ENCODE measurements around the gene MYRFL. TPM values are rescaled to one million over a fixed set of nuclear protein-coding genes. Genes with fewer than 3 reads are reported as not detected.

Gene MYRFL
- total RNA-seq, 1 donor from 2014 or later: not detected

GRCh38 chr12:69896653-69897381 is 71.8 kb downstream of the MYRFL start:
- intact Hi-C loops (cut with micrococcal nuclease): no loop called here

- intact Hi-C loops (cut with micrococcal nuclease): no loop called here
Measured at GRCh38 chr12:69897744-69898143, 72.7 kb downstream of the MYRFL start.

- intact Hi-C loops (cut with micrococcal nuclease): no loop called here
Measured at GRCh38 chr12:69898236-69898635, 73.2 kb downstream of the MYRFL start.

- intact Hi-C loops (cut with micrococcal nuclease): loop anchor here (1.0 to 5.0 kb wide), 2 partner anchors 677 to 822 kb away; no protein-coding TSS in a partner anchor
Measured at GRCh38 chr12:69900720-69901131, 75.7 kb downstream of the MYRFL start.

GRCh38 chr12:69901221-69901905 is 76.3 kb downstream of the MYRFL start:
- intact Hi-C loops (cut with micrococcal nuclease): loop anchor here (5.0 kb wide), 1 partner anchor 821 kb away; no protein-coding TSS in a partner anchor

GRCh38 chr12:69903548-69903947 is 78.5 kb downstream of the MYRFL start:
- intact Hi-C loops (cut with micrococcal nuclease): loop anchor here (5.0 kb wide), 1 partner anchor 819 kb away; no protein-coding TSS in a partner anchor

GRCh38 chr12:69904777-69905176 is 79.8 kb downstream of the MYRFL start:
- intact Hi-C loops (cut with micrococcal nuclease): loop anchor here (5.0 kb wide), 1 partner anchor 818 kb away; no protein-coding TSS in a partner anchor

- intact Hi-C loops (cut with micrococcal nuclease): no loop called here
Measured at GRCh38 chr12:69905801-69906200, 80.8 kb downstream of the MYRFL start.

- intact Hi-C loops (cut with micrococcal nuclease): no loop called here
Measured at GRCh38 chr12:69906411-69907216, 81.6 kb downstream of the MYRFL start.

- intact Hi-C loops (cut with micrococcal nuclease): no loop called here
Measured at GRCh38 chr12:69908203-69908602, 83.2 kb downstream of the MYRFL start.

GRCh38 chr12:69910694-69911093 is 85.7 kb downstream of the MYRFL start:
- intact Hi-C loops (cut with micrococcal nuclease): no loop called here

- intact Hi-C loops (cut with micrococcal nuclease): no loop called here
Measured at GRCh38 chr12:69913526-69913925, 88.5 kb downstream of the MYRFL start.

GRCh38 chr12:69915964-69916363 is 90.9 kb downstream of the MYRFL start:
- intact Hi-C loops (cut with micrococcal nuclease): no loop called here

- intact Hi-C loops (cut with micrococcal nuclease): no loop called here
Measured at GRCh38 chr12:69916544-69917235, 91.7 kb downstream of the MYRFL start.

- intact Hi-C loops (cut with micrococcal nuclease): no loop called here
Measured at GRCh38 chr12:69918287-69918686, 93.3 kb downstream of the MYRFL start.

- intact Hi-C loops (cut with micrococcal nuclease): no loop called here
Measured at GRCh38 chr12:69919495-69919894, 94.5 kb downstream of the MYRFL start.

- intact Hi-C loops (cut with micrococcal nuclease): no loop called here
Measured at GRCh38 chr12:69921831-69922230, 96.8 kb downstream of the MYRFL start.

- intact Hi-C loops (cut with micrococcal nuclease): no loop called here
Measured at GRCh38 chr12:69922999-69923398, 98.0 kb downstream of the MYRFL start.

- intact Hi-C loops (cut with micrococcal nuclease): no loop called here
Measured at GRCh38 chr12:69925291-69925690, 100.3 kb downstream of the MYRFL start.

- intact Hi-C loops (cut with micrococcal nuclease): no loop called here
Measured at GRCh38 chr12:69927164-69927563, 102.1 kb downstream of the MYRFL start.

GRCh38 chr12:69929125-69929524 is 104.1 kb downstream of the MYRFL start:
- intact Hi-C loops (cut with micrococcal nuclease): no loop called here

Measured in T-helper 2 cell treated with Interferon-gamma antibody and Interleukin-4, amounts not matched to agents 100 ng/mL and 5 ng/mL, for 36 hours (primary cell).